ENCODE results near the gene PDYN. TPM values are rescaled to one million over a fixed set of nuclear protein-coding genes. Genes with fewer than 3 reads are reported as not detected.
A peak's percentile ranks its signal among the peaks of the same experiment; 100 is the strongest.
"Not testable (repeated sequence)": the region's sequence is repeated elsewhere in the genome, so short reads cannot be mapped to it uniquely, and the experiment has no call there.

Gene PDYN
- total RNA-seq (2014; rRNA removed; shearing (Covaris generic)): not detected in 2 replicates

GRCh38 chr20:1993986-1994385 is at the start of gene PDYN:
TSS of gene PDYN (minus strand) at chr20:1994058. CDS start at chr20:1983084, 10,974 bp downstream.
- Histone ChIP-seq H3K4me1 (no peaks in the 10 kb centered on the region), H3K4me3 (no peak within 1 kb of the TSS), H3K36me3 (no peaks in the 10 kb centered on the region), H3K27ac (no peak within 1 kb of the TSS), H3K27me3 (peaks cover 30% of the 10 kb centered on the region), H3K9me3 (replicated peaks) (no peaks in the 10 kb centered on the region)
- no peak for DNase-seq

DNA sequence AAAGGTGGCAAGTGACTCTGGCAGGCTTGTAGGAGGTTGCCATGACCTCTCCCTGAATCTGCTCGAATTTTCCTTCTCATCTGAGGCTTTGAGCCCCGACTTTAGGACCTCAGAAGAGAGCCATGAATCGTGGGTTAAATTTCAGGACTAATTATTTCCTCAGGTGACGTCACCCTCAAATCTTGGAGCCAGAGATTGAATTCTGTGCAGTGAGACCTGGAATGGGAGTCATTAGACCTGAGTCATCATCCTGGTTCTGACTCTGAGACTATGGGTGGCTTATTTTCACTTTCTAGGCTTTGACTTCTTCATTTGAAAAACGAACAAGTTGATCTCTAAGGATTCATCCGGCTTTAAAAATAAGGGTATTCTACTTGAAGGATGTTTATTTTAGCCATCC is 48.5 kb upstream of the PDYN start:
- H3K27ac ChIP-seq: no peak overlapping the region
- H3K4me1 ChIP-seq: no peaks in the 10 kb centered on the region
- H3K9me3 ChIP-seq (replicated peaks): no peaks in the 10 kb centered on the region
- H3K4me3 ChIP-seq: no peak overlapping the region
- no peaks in the 10 kb centered on the region for H3K36me3 ChIP-seq
- no peak for DNase-seq
- H3K27me3 ChIP-seq: peaks cover 11% of the 10 kb centered on the region; the same call in 1 of the 2 replicates

- no peak overlapping the region for H3K27ac ChIP-seq
- H3K36me3 ChIP-seq: no peaks in the 10 kb centered on the region
- no peaks in the 10 kb centered on the region for H3K4me1 ChIP-seq
- no peak for DNase-seq
- H3K4me3 ChIP-seq: no peak overlapping the region
- no peaks in the 10 kb centered on the region for H3K27me3 ChIP-seq
- H3K9me3 ChIP-seq (replicated peaks): no peaks in the 10 kb centered on the region
Observed at GRCh38 chr20:2038161-2038560, 44.3 kb upstream of the PDYN start.

DNA sequence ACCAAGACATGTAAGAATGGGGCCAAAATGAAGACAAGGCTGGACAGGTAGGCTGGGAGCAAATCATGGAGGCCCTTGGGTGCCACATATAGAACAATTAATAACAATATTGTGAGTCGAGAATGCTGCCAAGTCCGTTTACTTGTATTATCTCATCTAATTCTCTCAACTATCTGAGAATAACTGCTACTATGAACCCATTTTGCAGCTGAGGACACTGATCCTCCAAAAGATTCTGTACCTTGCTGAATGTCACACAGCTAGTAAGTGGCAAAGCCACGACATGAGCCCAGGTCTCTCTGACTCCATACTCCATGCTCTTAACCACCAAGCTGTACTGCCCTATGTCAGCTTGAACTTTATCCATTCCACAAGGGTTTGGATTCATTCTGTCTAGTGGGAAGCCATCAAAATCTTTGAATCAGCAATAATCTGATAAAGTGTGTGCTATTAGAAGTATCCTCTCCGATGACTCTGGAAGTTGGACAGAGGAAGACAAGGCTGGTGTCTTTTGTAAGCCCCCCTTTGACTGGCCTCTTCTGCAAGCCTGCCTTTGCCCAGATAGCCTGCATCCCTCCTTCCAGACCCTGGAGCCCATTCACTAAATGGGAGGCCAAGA is 43.5 kb upstream of the PDYN start:
- no peak overlapping the region for H3K4me3 ChIP-seq
- DNase-seq: no peak
- no peaks in the 10 kb centered on the region for H3K36me3 ChIP-seq
- no peaks in the 10 kb centered on the region for H3K27me3 ChIP-seq
- no peak overlapping the region for H3K27ac ChIP-seq
- no peaks in the 10 kb centered on the region for H3K4me1 ChIP-seq
- H3K9me3 ChIP-seq (replicated peaks): no peaks in the 10 kb centered on the region

DNA sequence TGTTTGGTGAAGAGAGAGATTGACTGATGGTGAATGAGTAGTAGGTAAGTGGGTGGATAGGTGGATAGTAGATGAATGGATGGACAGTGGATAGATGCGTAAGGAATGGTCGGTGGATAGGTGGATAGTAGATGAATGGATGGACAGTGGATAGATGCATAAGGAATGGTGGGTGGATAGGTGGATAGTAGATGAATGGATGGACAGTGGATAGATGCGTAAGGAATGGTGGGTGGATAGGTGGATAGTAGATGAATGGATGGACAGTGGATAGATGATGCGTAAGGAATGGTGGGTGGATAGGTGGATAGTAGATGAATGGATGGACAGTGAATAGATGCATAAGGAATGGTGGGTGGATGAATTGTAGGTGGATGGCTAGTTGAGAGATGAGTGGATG is 42.5 kb upstream of the PDYN start:
- not testable (repeated sequence) for DNase-seq; H3K36me3 ChIP-seq; H3K9me3 ChIP-seq (replicated peaks); H3K4me1 ChIP-seq; H3K4me3 ChIP-seq; H3K27me3 ChIP-seq; H3K27ac ChIP-seq

DNA sequence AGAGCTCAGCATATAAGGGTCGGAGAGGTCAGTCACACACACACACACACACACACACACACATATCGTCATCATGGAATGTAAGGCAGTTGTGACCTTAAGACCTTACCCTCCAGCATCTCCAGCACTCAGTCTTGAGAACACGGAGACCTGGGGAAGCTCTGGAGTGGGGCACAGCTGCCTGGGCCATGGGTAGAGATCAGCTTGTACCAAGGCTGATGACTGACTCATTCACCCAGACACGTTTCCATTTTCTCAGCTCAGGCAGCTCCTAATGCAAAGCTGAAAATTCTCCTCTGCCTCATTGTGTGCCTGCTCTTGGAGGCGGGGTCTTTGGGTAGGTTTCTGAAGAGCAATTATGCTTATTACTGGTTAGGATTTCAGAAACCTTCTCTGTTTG is 38.3 kb upstream of the PDYN start:
- H3K27me3 ChIP-seq: no peaks in the 10 kb centered on the region
- DNase-seq: no peak
- no peaks in the 10 kb centered on the region for H3K36me3 ChIP-seq
- H3K27ac ChIP-seq: no peak overlapping the region
- no peaks in the 10 kb centered on the region for H3K4me1 ChIP-seq
- no peaks in the 10 kb centered on the region for H3K9me3 ChIP-seq (replicated peaks)
- no peak overlapping the region for H3K4me3 ChIP-seq

GRCh38 chr20:2026514-2026913 is 32.7 kb upstream of the PDYN start:
- Histone ChIP-seq H3K27ac (no peak overlapping the region), H3K36me3 (no peaks in the 10 kb centered on the region), H3K4me3 (no peak overlapping the region), H3K27me3 (no peaks in the 10 kb centered on the region), H3K4me1 (no peaks in the 10 kb centered on the region), H3K9me3 (replicated peaks) (no peaks in the 10 kb centered on the region)
- no peak for DNase-seq

DNA sequence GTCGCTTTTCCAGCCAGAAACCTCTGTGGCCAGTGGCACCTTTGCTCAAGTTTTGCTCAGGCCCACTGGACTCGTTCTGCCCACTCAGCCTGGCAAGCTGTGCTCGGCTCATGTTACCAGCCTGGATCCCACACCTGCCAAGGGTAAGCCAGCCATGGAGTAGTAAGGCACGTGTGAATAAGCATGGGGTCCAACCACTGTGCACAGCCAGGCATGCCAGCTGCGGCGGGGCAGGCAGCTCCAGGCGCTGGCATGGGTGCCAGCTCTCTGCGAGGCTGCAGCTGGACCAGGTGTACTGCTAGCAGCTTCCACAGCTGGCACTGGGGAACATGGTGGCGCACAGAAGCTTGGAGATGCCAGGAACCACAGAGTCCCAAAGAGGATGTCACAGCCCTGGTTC is 32.1 kb upstream of the PDYN start:
- H3K27ac ChIP-seq: no peak overlapping the region
- no peaks in the 10 kb centered on the region for H3K4me1 ChIP-seq
- no peak overlapping the region for H3K4me3 ChIP-seq
- no peaks in the 10 kb centered on the region for H3K27me3 ChIP-seq
- H3K36me3 ChIP-seq: no peaks in the 10 kb centered on the region
- DNase-seq: no peak
- no peaks in the 10 kb centered on the region for H3K9me3 ChIP-seq (replicated peaks)

- Histone ChIP-seq H3K27ac (no peak overlapping the region), H3K4me1 (no peaks in the 10 kb centered on the region), H3K36me3 (no peaks in the 10 kb centered on the region), H3K27me3 (0 out of 2 replicates have a peak, but pooled peaks cover 4% of the 10 kb centered on the region), H3K9me3 (replicated peaks) (no peaks in the 10 kb centered on the region), H3K4me3 (no peak overlapping the region)
- no peak for DNase-seq
Observed at GRCh38 chr20:2023151-2023550, 29.3 kb upstream of the PDYN start.

- no peak for DNase-seq
- Histone ChIP-seq H3K4me3 (no peak overlapping the region), H3K27me3 (0 out of 2 replicates have a peak, but pooled peaks cover 9% of the 10 kb centered on the region), H3K9me3 (replicated peaks) (no peaks in the 10 kb centered on the region), H3K4me1 (no peaks in the 10 kb centered on the region), H3K36me3 (no peaks in the 10 kb centered on the region), H3K27ac (no peak overlapping the region)
Observed at GRCh38 chr20:2022163-2022562, 28.3 kb upstream of the PDYN start.

DNA sequence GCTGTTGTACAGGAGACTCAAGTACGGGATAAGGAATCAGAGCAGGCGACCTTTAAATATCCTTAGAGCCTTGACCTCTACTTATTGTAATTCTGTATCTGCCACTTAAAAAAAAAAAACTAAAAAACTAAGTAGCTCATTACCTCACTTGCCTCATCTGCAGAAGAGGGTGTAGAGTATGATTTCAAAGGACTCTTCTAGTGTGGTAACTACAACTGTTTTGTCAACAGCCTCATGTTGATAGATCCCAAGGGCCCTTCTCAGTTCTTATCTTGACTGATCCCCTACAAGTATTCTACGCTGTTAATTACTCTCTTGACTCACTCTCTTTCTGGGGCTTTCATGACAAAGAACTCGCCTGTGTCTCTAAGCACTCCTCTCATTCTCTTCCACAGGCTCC is 16.7 kb upstream of the PDYN start:
- H3K27me3 ChIP-seq: no peaks in the 10 kb centered on the region; the same call in 1 of the 2 replicates
- no peak overlapping the region for H3K27ac ChIP-seq
- no peaks in the 10 kb centered on the region for H3K9me3 ChIP-seq (replicated peaks)
- H3K36me3 ChIP-seq: no peaks in the 10 kb centered on the region
- no peak for DNase-seq
- no peaks in the 10 kb centered on the region for H3K4me1 ChIP-seq
- H3K4me3 ChIP-seq: no peak overlapping the region

GRCh38 chr20:2006452-2007361 is 12.8 kb upstream of the PDYN start:
- H3K27ac ChIP-seq: no peak overlapping the region
- no peaks in the 10 kb centered on the region for H3K27me3 ChIP-seq
- no peaks in the 10 kb centered on the region for H3K9me3 ChIP-seq (replicated peaks)
- peak; percentile 10 to 42 for DNase-seq
- no peak overlapping the region for H3K4me3 ChIP-seq
- H3K4me1 ChIP-seq: no peaks in the 10 kb centered on the region
- no peaks in the 10 kb centered on the region for H3K36me3 ChIP-seq

GRCh38 chr20:2005831-2006426 is 12.1 kb upstream of the PDYN start:
- Histone ChIP-seq H3K9me3 (replicated peaks) (no peaks in the 10 kb centered on the region), H3K27me3 (no peaks in the 10 kb centered on the region), H3K27ac (no peak overlapping the region), H3K4me3 (no peak overlapping the region), H3K36me3 (no peaks in the 10 kb centered on the region), H3K4me1 (no peaks in the 10 kb centered on the region)
- peak; percentile 59 to 66 for DNase-seq

DNA sequence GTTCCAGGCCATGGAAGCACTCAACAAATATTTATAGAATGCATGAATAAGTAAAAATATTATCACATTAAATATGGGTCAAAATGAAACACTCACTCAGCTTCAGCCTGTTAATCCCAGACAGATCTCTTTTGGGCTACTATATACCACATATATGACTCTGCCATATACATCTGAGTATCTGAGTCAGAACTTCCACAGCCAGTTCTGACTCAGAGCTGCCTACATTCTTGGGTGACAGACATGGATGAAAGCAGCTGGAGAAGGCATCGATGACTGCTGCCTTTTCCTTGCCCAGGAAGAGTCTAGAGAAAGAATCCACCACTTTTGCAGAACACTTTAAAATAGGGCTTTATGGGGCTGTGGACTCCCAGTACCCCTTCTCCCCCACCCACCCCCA is 11.5 kb upstream of the PDYN start:
- no peak for DNase-seq
- no peaks in the 10 kb centered on the region for H3K4me1 ChIP-seq

DNA sequence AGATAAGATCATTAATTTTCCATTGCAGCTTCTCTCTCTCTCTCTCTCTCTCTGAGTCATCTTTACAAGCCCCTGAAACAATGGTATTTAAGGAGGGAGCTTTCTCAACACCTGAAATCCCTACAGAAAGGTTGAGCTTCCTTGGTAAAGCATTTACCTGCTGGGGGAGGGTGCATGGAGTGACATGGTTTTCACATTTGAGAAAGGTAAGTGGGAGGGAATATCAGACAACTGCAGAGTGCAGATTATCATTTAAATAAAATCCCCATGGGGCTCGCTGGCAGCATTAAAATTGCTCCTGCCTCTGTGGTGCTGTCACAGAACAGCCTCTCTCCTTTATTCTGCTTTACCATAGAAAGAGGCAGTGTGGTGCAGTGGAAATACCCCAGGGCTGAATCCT is 10.3 kb upstream of the PDYN start:
- H3K4me1 ChIP-seq: no peaks in the 10 kb centered on the region
- DNase-seq: no peak
- no peaks in the 10 kb centered on the region for H3K27me3 ChIP-seq
- H3K27ac ChIP-seq: no peak overlapping the region
- H3K36me3 ChIP-seq: no peaks in the 10 kb centered on the region
- H3K4me3 ChIP-seq: no peak overlapping the region
- H3K9me3 ChIP-seq (replicated peaks): no peaks in the 10 kb centered on the region

More for the DNA sequence above, 11.5 kb upstream of the PDYN start:
- no peaks in the 10 kb centered on the region for H3K36me3 ChIP-seq
- no peak overlapping the region for H3K27ac ChIP-seq
- H3K27me3 ChIP-seq: no peaks in the 10 kb centered on the region
- H3K4me3 ChIP-seq: no peak overlapping the region
- H3K9me3 ChIP-seq (replicated peaks): no peaks in the 10 kb centered on the region
